ENCODE measurements around the gene SLC2A11.

- TF ChIP-seq, protein P1, sequence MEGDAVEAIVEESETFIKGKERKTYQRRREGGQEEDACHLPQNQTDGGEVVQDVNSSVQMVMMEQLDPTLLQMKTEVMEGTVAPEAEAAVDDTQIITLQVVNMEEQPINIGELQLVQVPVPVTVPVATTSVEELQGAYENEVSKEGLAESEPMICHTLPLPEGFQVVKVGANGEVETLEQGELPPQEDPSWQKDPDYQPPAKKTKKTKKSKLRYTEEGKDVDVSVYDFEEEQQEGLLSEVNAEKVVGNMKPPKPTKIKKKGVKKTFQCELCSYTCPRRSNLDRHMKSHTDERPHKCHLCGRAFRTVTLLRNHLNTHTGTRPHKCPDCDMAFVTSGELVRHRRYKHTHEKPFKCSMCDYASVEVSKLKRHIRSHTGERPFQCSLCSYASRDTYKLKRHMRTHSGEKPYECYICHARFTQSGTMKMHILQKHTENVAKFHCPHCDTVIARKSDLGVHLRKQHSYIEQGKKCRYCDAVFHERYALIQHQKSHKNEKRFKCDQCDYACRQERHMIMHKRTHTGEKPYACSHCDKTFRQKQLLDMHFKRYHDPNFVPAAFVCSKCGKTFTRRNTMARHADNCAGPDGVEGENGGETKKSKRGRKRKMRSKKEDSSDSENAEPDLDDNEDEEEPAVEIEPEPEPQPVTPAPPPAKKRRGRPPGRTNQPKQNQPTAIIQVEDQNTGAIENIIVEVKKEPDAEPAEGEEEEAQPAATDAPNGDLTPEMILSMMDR (IDR thresholded peaks at IDR 0.05; ENCODE audit: insufficient read depth, low read depth, low read length), result no peak
- no peak for TF ChIP-seq EZH2 (IDR thresholded peaks at IDR 0.05; ENCODE audit: insufficient read depth, low read length)
These were observed 38.0 kb downstream of the SLC2A11 start for GRCh38 chr22:23895599-23896144.

Data from astrocyte (in vitro differentiated cells and primary cell).